GM12878 (cell line): ENCODE results near the gene CCDC181. TPM values are rescaled to one million over a fixed set of nuclear protein-coding genes. Genes with fewer than 3 reads are reported as not detected.
A peak's percentile ranks its signal among the peaks of the same experiment; 100 is the strongest.

Source experiments
- ASH2L ChIP-seq: fragments of 300-600, 200-600 bp; sonication (generic); IDR thresholded peaks from 2 replicates; pipeline ENCODE4 v1.6.1; 2017; ENCODE audit warnings: low read depth, mild to moderate bottlenecking, borderline replicate concordance
- BACH1 ChIP-seq: fragments of 450-650 bp; IDR thresholded peaks from 2 replicates; pipeline ENCODE4 v1.6.1; 2017; ENCODE audit warnings: mild to moderate bottlenecking, borderline replicate concordance
- CBFB ChIP-seq: IDR thresholded peaks from 2 replicates; pipeline ENCODE4 v1.6.1; 2016; ENCODE audit warnings: antibody characterized with exemption, low read depth
- CEBPB ChIP-seq, 2 experiments: fragments of 150-350 bp in 1 of 2; IDR thresholded peaks; 2 replicates each; pipeline ENCODE4 v1.6.1; 2012 to 2014; ENCODE audit warnings: low read depth in 2 of 2, low read length in 2 of 2, borderline replicate concordance in 1 of 2, inconsistent platforms in 1 of 2
- CREM ChIP-seq: IDR thresholded peaks from 2 replicates; pipeline ENCODE4 v1.6.1; 2014; ENCODE audit warnings: antibody characterized with exemption, low read depth
- ESRRA ChIP-seq: IDR thresholded peaks from 2 replicates; pipeline ENCODE4 v1.6.1; 2012; ENCODE audit warnings: mild to moderate bottlenecking, low read length, improper control_type of control experiment
- HDAC2 ChIP-seq: fragments of 200-600 bp; sonication (generic); IDR thresholded peaks from 2 replicates; pipeline ENCODE4 v1.6.1; 2017
- HDGF ChIP-seq: fragments of 450-650 bp; IDR thresholded peaks from 2 replicates; pipeline ENCODE4 v1.6.1; 2016; ENCODE audit warnings: antibody characterized with exemption
- IKZF2 ChIP-seq, 2 experiments: fragments of 450-650 bp; IDR thresholded peaks; 2 replicates each; pipeline ENCODE4 v1.6.1; 2017; ENCODE audit warnings: mild to moderate bottlenecking in 2 of 2, moderate library complexity in 2 of 2
- KDM1A ChIP-seq: fragments of 200-600 bp; sonication (generic); IDR thresholded peaks from 2 replicates; pipeline ENCODE4 v1.6.1; 2016; ENCODE audit warnings: borderline replicate concordance
- MTA3 ChIP-seq: IDR thresholded peaks from 2 replicates; pipeline ENCODE4 v1.6.1; 2012; ENCODE audit warnings: low read length, inconsistent platforms, borderline replicate concordance
- POLR2A ChIP-seq: IDR thresholded peaks from 2 replicates; pipeline ENCODE4 v1.6.1; 2011; ENCODE audit warnings: low read depth, mild to moderate bottlenecking, low read length
- SMAD5 ChIP-seq: IDR thresholded peaks from 2 replicates; pipeline ENCODE4 v1.6.1; 2016; ENCODE audit warnings: antibody characterized with exemption, low read depth
- ZNF207 ChIP-seq: fragments of 450-650 bp; IDR thresholded peaks from 2 replicates; pipeline ENCODE4 v1.6.1; 2014; ENCODE audit warnings: antibody characterized with exemption, mild to moderate bottlenecking, borderline replicate concordance
- ZNF622 ChIP-seq: fragments of 450-650 bp; IDR thresholded peaks from 2 replicates; pipeline ENCODE4 v1.6.1; 2017; ENCODE audit warnings: mild to moderate bottlenecking, inconsistent platforms
- ZZZ3 ChIP-seq: IDR thresholded peaks from 2 replicates; pipeline ENCODE4 v1.6.1; 2011; ENCODE audit warnings: low read depth; ENCODE audit not compliant: control insufficient read depth, insufficient read length
- polyA plus RNA-seq, 11 experiments: library from polyadenylated mRNA; depleted of rRNA in 4 of 11; unstranded in 6 of 11; stranded (reverse) in 5 of 11; fragments of >200 nt; fragmentation: Nextera tagmentation in 4 of 11; fragmentation: Illumina TruSeq in 1 of 11; extraction: Ambion mirVana in 4 of 11; extraction: Trizol in 1 of 11; gene quantifications; 1 replicate in 1 of 11; 2 replicates in 10 of 11; pipeline versions ENCODE4 v1.2.1 to v1.2.3, GENCODE V29; 2011 to 2016; ENCODE audit warnings: inconsistent platforms in 2 of 11, missing spikeins in 2 of 11, low read depth in 1 of 11
- total RNA-seq, 4 experiments: library from RNA; depleted of rRNA in 3 of 4; stranded (reverse); fragments of >200 nt in 3 of 4; fragmentation: Illumina TruSeq in 1 of 4; extraction: Trizol in 1 of 4; gene quantifications; 2 replicates each; pipeline versions ENCODE4 v1.2.1 to v1.2.3, GENCODE V29; 2013 to 2021
- TF ChIP-seq, protein P1 (sequence below): fragments of 450-650 bp; IDR thresholded peaks from 2 replicates; pipeline ENCODE4 v1.6.1; 2016; ENCODE audit warnings: mild to moderate bottlenecking
- TF ChIP-seq, protein P2 (sequence below): fragments of 450-650 bp; conservative IDR thresholded peaks from 2 replicates; pipeline ENCODE4 v1.6.1; 2017; ENCODE audit warnings: mild to moderate bottlenecking, moderate library complexity
- TF ChIP-seq, protein P3 (sequence below): IDR thresholded peaks from 2 replicates; pipeline ENCODE4 v1.6.1; 2011; ENCODE audit warnings: low read depth, mild to moderate bottlenecking, low read length, moderate library complexity, borderline replicate concordance; ENCODE audit errors: extremely low read depth
- TF ChIP-seq, protein P4 (sequence below): IDR thresholded peaks from 2 replicates; pipeline ENCODE4 v1.6.1; 2012; ENCODE audit warnings: mild to moderate bottlenecking, low read depth, low read length
- TF ChIP-seq, protein P5 (sequence below): fragments of 450-650 bp; formaldehyde crosslinking; IDR thresholded peaks from 2 replicates; pipeline ENCODE4 v1.4.0; 2020; ENCODE audit warnings: mild to moderate bottlenecking, moderate library complexity

The CCDC181 gene
- total and polyA plus RNA-seq, 10 of the 15 experiments (the other 5 are each of a cell fraction or from before 2014, with no cell fraction given) = not detected

DNA sequence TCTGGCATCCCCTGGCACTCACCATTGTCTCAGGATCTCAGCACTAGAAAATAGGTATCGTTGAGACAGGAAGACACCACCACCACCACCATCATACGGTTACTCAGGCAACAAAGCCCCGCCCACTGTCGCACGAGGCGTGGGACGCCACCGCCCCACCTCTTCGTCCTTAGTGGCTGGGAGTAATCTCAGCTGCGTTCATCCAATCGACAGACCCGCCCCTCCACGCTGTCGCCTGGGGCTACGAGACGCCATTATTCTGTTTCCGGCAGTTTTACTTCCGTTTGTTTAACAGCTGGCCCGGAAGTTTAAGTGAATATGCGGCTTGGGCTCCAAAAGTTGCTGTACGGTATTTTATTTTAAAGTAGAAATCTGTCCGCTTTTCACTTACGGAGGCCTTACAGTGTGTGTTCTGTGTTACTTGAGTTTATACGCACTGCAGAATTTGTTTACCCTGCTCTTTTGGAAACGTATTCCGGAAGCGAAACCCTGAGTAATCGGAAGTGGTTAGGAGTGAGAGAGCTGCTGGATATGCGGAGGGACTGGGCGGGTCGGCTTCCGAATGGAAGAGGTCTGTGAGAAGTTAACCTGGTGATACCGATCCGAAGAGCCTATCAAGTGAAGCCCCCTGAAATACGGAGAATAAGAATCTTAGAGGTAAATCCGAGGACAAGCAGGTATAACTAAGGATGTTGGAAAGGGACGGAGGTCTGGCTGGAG, 59.4 kb downstream of the CCDC181 start, which contains the start of the genes BLZF1 and NME7 (continued):
- TF ChIP-seq, protein P1, sequence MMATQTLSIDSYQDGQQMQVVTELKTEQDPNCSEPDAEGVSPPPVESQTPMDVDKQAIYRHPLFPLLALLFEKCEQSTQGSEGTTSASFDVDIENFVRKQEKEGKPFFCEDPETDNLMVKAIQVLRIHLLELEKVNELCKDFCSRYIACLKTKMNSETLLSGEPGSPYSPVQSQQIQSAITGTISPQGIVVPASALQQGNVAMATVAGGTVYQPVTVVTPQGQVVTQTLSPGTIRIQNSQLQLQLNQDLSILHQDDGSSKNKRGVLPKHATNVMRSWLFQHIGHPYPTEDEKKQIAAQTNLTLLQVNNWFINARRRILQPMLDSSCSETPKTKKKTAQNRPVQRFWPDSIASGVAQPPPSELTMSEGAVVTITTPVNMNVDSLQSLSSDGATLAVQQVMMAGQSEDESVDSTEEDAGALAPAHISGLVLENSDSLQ = peak; percentile 89
- TF ChIP-seq ZNF622 (no peak), CEBPB (IDR thresholded peaks at IDR 0.05; ENCODE audit: borderline replicate concordance in 1 of 2, low read depth in 2 of 2, low read length in 2 of 2) (no peak), HDGF (peak; percentile 80), ESRRA (no peak), SMAD5 (no peak), IKZF2 (IDR thresholded peaks at IDR 0.05) (peak; percentile 45 to 49; a peak in 3 of 4 replicates), MTA3 (no peak), CREM (peak; percentile 50; the same call in 1 of the 2 replicates), KDM1A (no peak), HDAC2 (no peak), ZZZ3 (no peak), BACH1 (no peak), CBFB (peak; percentile 90; the same call in 1 of the 2 replicates), ASH2L (no peak), ZNF207 (peak; percentile 62; the same call in 1 of the 2 replicates), POLR2A (peak; percentile 11; the same call in 1 of the 2 replicates)
- TF ChIP-seq, protein P2, sequence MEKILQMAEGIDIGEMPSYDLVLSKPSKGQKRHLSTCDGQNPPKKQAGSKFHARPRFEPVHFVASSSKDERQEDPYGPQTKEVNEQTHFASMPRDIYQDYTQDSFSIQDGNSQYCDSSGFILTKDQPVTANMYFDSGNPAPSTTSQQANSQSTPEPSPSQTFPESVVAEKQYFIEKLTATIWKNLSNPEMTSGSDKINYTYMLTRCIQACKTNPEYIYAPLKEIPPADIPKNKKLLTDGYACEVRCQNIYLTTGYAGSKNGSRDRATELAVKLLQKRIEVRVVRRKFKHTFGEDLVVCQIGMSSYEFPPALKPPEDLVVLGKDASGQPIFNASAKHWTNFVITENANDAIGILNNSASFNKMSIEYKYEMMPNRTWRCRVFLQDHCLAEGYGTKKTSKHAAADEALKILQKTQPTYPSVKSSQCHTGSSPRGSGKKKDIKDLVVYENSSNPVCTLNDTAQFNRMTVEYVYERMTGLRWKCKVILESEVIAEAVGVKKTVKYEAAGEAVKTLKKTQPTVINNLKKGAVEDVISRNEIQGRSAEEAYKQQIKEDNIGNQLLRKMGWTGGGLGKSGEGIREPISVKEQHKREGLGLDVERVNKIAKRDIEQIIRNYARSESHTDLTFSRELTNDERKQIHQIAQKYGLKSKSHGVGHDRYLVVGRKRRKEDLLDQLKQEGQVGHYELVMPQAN = peak; percentile 96
- TF ChIP-seq, protein P3, sequence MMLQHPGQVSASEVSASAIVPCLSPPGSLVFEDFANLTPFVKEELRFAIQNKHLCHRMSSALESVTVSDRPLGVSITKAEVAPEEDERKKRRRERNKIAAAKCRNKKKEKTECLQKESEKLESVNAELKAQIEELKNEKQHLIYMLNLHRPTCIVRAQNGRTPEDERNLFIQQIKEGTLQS = no peak; the same call in 1 of the 2 replicates
- TF ChIP-seq, protein P4, sequence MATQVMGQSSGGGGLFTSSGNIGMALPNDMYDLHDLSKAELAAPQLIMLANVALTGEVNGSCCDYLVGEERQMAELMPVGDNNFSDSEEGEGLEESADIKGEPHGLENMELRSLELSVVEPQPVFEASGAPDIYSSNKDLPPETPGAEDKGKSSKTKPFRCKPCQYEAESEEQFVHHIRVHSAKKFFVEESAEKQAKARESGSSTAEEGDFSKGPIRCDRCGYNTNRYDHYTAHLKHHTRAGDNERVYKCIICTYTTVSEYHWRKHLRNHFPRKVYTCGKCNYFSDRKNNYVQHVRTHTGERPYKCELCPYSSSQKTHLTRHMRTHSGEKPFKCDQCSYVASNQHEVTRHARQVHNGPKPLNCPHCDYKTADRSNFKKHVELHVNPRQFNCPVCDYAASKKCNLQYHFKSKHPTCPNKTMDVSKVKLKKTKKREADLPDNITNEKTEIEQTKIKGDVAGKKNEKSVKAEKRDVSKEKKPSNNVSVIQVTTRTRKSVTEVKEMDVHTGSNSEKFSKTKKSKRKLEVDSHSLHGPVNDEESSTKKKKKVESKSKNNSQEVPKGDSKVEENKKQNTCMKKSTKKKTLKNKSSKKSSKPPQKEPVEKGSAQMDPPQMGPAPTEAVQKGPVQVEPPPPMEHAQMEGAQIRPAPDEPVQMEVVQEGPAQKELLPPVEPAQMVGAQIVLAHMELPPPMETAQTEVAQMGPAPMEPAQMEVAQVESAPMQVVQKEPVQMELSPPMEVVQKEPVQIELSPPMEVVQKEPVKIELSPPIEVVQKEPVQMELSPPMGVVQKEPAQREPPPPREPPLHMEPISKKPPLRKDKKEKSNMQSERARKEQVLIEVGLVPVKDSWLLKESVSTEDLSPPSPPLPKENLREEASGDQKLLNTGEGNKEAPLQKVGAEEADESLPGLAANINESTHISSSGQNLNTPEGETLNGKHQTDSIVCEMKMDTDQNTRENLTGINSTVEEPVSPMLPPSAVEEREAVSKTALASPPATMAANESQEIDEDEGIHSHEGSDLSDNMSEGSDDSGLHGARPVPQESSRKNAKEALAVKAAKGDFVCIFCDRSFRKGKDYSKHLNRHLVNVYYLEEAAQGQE = no peak
- TF ChIP-seq, protein P5, sequence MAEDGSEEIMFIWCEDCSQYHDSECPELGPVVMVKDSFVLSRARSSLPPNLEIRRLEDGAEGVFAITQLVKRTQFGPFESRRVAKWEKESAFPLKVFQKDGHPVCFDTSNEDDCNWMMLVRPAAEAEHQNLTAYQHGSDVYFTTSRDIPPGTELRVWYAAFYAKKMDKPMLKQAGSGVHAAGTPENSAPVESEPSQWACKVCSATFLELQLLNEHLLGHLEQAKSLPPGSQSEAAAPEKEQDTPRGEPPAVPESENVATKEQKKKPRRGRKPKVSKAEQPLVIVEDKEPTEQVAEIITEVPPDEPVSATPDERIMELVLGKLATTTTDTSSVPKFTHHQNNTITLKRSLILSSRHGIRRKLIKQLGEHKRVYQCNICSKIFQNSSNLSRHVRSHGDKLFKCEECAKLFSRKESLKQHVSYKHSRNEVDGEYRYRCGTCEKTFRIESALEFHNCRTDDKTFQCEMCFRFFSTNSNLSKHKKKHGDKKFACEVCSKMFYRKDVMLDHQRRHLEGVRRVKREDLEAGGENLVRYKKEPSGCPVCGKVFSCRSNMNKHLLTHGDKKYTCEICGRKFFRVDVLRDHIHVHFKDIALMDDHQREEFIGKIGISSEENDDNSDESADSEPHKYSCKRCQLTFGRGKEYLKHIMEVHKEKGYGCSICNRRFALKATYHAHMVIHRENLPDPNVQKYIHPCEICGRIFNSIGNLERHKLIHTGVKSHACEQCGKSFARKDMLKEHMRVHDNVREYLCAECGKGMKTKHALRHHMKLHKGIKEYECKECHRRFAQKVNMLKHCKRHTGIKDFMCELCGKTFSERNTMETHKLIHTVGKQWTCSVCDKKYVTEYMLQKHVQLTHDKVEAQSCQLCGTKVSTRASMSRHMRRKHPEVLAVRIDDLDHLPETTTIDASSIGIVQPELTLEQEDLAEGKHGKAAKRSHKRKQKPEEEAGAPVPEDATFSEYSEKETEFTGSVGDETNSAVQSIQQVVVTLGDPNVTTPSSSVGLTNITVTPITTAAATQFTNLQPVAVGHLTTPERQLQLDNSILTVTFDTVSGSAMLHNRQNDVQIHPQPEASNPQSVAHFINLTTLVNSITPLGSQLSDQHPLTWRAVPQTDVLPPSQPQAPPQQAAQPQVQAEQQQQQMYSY = no peak
